GM21528 (cell line): ENCODE data around the gene PRR33.

Experiments
- ATAC-seq: cut with Tn5 transposase; IDR thresholded peaks from one replicate; pipeline ENCODE4 v1.9.1; 2021; ENCODE audit warnings: mild to moderate bottlenecking, moderate library complexity; ENCODE audit not compliant: unreplicated experiment, low FRiP score

The PRR33 gene

DNA sequence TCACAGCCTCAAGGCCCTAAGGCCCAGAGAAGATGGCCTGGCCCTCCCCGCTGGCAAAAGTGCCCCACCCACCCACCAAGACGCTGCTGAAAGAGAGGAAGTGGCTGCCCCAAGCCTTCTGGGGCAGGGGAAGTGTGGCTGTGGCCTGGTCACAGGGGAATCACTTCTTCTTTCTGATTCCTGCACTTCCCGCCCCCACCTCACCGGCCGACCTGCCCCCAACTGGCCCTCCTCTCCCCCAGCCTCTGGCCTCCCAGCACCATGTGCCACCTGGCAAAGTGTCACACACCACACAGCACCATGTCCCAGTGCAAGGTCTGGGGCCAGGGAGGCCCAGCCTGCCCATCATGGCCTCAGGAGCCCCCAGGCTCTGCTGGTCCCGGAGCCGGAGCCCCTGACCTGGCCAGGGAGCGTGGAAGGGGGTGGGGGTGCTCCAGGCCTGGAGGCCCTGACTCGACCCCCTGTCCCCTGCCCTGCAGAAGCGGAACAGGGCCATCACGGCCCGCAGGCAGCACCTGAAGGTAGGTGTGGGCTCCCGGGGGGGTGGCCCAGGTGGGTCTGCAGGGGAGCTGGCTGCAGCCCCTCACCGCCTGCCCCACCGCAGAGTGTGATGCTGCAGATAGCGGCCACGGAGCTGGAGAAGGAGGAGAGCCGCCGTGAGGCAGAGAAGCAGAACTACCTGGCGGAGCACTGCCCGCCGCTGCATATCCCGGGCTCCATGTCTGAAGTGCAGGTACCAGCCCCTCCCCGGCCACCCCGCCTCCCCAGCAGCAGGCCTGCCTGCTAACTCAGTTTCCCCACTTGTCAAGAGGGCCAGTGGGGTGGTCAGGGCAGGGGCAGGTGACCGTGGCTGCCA is 51.5 kb downstream of the PRR33 start:
- ATAC-seq = no peak

DNA sequence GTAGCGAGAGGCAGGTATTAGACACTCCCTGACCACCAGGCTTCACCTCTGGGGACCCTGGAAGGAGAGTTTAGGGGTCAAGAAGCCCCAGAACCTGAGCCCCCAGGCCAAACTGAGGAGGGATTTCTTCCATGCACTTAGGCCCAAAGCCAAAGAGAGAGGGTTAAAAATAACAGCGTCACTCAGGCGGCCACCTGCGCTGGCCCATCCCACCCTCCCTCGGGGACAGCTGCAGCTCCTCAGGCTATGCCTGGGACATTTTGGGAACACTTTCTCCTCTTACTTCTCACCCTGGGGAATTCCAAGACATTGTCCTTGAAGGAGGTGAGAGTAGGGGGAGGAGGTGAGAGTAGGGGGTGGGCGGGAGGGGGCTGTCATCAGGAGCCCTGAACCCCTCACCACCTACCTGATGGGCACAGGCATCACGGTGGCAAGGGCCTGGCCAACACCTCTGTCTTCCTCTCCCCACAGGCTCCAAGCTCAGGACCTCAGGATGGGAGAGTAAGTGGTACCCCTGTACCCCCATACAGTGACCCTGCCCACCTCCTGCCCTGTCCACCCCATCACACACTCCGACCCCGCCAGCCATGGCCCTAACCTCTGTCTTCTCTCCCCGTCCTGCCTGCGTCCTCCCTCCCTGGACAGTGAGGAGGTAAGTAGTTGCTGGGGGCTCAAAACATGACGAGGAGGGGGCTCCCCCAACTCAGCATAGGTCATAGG is 52.3 kb downstream of the PRR33 start:
- no peak for ATAC-seq

DNA sequence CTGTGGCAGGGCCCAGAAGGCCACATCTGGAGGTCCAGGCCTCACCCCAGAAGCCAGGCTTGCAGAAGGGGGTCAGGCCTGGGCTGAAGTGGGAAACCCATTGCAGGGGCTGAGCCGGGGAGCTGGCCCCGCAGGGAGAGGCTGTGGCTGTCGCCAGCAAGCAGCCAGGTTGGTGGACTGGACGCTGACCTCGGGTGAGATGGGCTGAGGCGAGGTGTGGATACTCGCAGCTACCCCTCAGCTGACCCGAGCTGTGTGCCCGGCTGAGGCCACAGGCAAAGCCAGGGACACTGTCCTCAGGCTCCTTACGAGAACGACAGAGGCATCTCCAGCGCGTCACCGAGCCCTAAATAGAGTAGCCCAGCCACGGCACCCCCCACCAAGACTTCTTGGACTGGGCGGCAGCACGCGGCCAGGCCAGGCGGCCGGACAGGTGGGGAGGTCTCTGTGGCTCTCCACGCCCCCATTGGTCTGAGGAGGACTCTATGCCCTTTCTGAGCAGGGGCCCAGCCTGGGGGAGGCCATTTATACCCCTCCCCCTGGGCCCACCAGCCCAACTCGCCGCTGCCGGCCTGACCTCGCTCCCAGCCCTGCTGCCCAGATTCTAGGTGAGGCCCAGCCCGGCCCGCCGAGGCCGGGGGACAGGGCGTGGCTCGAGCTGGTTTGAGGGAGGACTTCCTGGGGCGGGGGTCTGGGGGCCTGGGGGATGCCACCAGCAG is 53.1 kb downstream of the PRR33 start, which contains the start of gene TNNI2:
TNNI2 (plus strand) TSS at position 556 of the 719 bp plus-strand sequence. CDS start 716 bp downstream, outside the sequence.
- ATAC-seq = no peak
